HL-60 (cell line): ENCODE measurements around the gene ICOS.

Source experiments
- POLR2AphosphoS5 ChIP-seq: IDR thresholded peaks from 2 replicates; pipeline ENCODE4 v1.6.1; 2012; ENCODE audit warnings: low read depth
- TF ChIP-seq, protein P1 (sequence below): IDR thresholded peaks from one replicate; pipeline ENCODE4 v1.5.1; 2011; ENCODE audit warnings: low read length, control low read depth, inconsistent platforms; ENCODE audit not compliant: insufficient read depth
- TF ChIP-seq, protein P2 (sequence below): IDR thresholded peaks from 2 replicates; pipeline ENCODE4 v1.6.1; 2012; ENCODE audit warnings: low read depth; ENCODE audit not compliant: insufficient replicate concordance

DNA sequence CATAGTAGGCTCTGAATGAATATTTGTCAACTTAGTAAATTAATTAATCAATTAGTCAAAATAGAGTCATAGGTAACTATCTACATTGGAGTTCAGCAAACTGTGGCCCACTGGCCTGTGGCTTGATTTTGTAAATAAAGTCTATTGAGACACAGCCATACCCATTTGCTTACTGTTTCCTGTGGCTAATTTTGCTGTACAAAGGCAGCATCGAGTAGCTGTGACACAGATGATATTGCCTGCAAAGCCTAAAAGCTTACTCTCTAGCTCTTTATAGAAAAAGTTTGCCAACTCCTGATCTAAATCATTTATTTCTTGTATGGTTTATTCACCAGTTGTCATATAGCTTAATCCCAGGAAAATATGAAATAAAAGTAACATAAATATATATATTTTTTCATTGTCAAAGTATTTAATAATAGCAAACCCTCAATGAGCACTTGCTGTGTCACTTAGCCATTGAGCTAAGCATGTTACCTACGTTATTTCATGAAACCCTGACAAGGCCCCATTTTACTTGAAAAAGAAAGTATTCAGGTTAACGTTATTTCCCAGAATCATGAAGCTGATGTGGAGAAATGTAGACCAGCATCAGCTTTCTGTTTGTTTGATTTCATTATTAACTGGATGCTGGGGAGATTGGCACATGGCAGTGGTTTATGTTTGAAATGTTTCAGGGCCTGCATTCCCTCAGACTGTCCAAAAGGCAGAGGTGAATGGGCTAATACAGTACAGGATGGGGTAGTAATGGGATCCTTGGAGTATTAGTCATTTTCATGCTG is 69.6 kb downstream of the ICOS start:
- TF ChIP-seq, protein P1, sequence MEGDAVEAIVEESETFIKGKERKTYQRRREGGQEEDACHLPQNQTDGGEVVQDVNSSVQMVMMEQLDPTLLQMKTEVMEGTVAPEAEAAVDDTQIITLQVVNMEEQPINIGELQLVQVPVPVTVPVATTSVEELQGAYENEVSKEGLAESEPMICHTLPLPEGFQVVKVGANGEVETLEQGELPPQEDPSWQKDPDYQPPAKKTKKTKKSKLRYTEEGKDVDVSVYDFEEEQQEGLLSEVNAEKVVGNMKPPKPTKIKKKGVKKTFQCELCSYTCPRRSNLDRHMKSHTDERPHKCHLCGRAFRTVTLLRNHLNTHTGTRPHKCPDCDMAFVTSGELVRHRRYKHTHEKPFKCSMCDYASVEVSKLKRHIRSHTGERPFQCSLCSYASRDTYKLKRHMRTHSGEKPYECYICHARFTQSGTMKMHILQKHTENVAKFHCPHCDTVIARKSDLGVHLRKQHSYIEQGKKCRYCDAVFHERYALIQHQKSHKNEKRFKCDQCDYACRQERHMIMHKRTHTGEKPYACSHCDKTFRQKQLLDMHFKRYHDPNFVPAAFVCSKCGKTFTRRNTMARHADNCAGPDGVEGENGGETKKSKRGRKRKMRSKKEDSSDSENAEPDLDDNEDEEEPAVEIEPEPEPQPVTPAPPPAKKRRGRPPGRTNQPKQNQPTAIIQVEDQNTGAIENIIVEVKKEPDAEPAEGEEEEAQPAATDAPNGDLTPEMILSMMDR = no peak
- no peak for TF ChIP-seq POLR2AphosphoS5
- TF ChIP-seq, protein P2, sequence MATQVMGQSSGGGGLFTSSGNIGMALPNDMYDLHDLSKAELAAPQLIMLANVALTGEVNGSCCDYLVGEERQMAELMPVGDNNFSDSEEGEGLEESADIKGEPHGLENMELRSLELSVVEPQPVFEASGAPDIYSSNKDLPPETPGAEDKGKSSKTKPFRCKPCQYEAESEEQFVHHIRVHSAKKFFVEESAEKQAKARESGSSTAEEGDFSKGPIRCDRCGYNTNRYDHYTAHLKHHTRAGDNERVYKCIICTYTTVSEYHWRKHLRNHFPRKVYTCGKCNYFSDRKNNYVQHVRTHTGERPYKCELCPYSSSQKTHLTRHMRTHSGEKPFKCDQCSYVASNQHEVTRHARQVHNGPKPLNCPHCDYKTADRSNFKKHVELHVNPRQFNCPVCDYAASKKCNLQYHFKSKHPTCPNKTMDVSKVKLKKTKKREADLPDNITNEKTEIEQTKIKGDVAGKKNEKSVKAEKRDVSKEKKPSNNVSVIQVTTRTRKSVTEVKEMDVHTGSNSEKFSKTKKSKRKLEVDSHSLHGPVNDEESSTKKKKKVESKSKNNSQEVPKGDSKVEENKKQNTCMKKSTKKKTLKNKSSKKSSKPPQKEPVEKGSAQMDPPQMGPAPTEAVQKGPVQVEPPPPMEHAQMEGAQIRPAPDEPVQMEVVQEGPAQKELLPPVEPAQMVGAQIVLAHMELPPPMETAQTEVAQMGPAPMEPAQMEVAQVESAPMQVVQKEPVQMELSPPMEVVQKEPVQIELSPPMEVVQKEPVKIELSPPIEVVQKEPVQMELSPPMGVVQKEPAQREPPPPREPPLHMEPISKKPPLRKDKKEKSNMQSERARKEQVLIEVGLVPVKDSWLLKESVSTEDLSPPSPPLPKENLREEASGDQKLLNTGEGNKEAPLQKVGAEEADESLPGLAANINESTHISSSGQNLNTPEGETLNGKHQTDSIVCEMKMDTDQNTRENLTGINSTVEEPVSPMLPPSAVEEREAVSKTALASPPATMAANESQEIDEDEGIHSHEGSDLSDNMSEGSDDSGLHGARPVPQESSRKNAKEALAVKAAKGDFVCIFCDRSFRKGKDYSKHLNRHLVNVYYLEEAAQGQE = no peak
